GM12874 (cell line): ENCODE results near the gene WDR91.

Source experiments
- CTCF ChIP-seq: IDR thresholded peaks from 2 replicates; pipeline ENCODE4 v1.5.1; 2011; ENCODE audit warnings: low read depth, mild to moderate bottlenecking, control low read depth, low read length, moderate library complexity; ENCODE audit not compliant: insufficient read depth

Gene WDR91

DNA sequence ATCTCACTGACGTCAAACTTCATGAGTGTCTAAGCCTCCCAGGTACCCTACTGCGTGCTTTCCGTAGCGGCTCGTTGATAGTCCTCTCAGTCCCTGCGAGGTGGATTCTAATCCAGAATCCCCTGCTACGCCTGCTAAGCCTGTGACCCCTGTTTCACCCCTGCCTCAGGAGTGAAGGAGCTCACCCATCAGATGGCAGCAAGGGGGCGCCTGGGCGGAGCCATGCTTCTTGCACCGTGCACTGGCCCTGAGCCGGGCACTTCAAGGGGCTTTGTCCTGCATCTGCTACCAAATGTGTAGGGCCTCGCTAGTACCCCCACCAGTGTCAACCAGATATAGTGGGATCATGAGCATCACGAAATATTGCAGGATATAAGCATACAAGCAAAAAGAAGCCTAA, 21.4 kb upstream of the WDR91 start:
- peak; percentile 11; the same call in 1 of the 2 replicates for TF ChIP-seq CTCF

DNA sequence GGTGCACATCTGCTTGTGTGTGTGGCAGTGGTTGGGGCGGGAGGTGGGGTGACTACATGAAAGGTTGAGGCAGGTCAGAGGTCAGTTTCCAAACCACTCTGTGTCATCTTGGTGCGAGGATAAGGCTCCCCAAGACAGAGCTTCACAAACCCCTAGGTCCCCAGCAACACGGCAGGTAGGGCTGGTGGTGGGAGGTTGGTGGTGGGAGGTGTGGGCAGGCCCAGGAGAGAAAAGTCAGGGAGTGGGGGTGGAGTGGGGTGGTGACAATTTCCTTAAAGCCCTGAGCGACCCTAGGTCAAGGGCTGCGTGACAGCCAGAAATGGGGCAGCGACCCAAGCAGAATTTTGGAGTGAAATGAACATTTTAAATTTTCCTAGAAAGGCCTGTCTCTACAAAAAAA, 20.8 kb upstream of the WDR91 start:
- TF ChIP-seq CTCF, result no peak

DNA sequence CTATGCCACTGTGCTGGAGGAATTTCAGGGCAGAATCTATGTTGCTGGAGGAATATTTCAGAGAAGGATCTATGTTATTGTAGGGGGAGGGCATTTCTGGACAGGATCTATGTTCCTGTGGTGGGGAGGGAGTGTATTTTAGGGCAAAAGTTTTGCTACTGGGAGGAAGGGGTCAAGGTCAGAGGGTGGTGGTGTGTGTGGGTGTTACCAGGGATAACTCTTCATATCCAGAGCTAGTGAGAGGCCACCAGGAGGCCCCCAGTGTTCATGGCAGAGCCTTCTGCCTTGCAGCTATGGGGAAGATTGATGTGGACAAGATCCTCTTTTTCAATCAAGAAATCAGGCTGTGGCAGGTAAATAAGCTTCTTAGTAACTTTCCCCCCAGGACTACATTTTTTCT, 20.4 kb upstream of the WDR91 start:
- TF ChIP-seq CTCF, result no peak

- TF ChIP-seq CTCF, result no peak
Observed at GRCh38 chr7:135224027-135224426, 12.7 kb upstream of the WDR91 start.

- no peak for TF ChIP-seq CTCF
Observed at GRCh38 chr7:135217645-135218509, 6.6 kb upstream of the WDR91 start.

- TF ChIP-seq CTCF, result no peak
Observed at GRCh38 chr7:135215698-135216097, 4.4 kb upstream of the WDR91 start.

DNA sequence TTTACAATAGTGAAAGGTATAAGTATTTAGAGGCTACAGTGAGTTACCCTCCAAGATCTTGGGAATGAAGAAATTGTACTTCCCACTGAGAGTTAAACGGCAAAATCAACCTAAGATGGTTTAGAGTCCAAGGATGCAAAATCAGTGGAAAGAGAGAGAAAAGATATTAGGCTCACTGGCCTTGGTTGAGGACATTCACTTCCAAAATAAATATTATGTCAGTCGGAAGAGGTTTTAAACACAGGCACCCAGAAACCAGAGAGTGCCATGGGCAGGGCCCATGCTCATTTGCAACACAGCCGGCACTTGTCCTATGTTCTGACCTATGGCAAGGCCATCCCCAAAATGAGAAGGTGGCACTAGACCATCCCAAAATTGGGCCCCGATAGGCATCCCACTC, 3.9 kb upstream of the WDR91 start:
- TF ChIP-seq CTCF, result no peak
